ENCODE results near the gene P3H1.
"Not testable (repeated sequence)": the region's sequence is repeated elsewhere in the genome, so short reads cannot be mapped to it uniquely, and the experiment has no call there.

Gene P3H1

DNA sequence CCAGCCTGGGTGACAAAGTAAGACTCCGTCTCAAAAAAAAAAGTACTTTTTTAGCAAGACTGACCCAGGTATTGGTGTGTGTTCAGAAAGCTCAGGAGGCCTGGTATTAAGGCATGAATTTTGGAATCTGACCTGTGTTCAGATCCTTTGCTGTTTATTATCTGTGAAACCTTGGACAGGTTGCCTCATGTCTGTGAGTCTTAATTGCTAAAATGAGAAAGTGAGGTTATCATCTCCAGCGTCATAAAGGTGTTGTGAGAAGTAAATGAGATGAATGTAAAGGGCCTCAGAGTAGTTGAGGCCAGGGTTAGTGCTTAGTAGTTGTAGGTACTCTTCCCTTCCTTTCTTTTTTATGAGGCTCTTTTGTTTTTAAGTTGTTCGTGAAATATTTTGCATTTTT is 3.0 kb upstream of the P3H1 start:
- no peak for DNase-seq

GRCh38 chr1:42768172-42768571 is 1.3 kb upstream of the P3H1 start:
- DNase-seq = no peak

DNA sequence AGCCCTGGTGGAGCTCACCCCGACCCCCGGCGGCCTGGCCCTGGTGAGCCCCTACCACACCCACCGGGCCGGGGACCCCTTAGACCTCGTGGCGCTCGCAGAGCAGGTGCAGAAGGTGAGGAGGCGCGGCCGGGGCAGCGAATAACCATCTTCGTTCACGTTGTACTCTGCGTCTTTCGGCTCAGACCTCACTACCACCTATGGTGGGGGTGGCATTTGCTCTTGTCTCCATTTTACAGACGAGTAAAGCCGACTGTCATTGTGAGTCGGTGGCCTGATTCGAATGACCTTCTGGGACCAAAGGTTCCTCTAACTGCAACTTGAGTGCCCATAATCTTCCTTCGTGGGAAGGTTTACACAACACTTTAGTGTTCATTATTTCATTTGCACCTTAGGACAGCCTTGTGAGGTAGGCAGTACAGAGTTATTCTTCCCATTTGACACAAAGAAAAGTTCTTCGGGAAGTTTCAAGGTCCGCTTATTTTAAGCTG is 727 bp upstream of the P3H1 start:
- no peak for DNase-seq

DNA sequence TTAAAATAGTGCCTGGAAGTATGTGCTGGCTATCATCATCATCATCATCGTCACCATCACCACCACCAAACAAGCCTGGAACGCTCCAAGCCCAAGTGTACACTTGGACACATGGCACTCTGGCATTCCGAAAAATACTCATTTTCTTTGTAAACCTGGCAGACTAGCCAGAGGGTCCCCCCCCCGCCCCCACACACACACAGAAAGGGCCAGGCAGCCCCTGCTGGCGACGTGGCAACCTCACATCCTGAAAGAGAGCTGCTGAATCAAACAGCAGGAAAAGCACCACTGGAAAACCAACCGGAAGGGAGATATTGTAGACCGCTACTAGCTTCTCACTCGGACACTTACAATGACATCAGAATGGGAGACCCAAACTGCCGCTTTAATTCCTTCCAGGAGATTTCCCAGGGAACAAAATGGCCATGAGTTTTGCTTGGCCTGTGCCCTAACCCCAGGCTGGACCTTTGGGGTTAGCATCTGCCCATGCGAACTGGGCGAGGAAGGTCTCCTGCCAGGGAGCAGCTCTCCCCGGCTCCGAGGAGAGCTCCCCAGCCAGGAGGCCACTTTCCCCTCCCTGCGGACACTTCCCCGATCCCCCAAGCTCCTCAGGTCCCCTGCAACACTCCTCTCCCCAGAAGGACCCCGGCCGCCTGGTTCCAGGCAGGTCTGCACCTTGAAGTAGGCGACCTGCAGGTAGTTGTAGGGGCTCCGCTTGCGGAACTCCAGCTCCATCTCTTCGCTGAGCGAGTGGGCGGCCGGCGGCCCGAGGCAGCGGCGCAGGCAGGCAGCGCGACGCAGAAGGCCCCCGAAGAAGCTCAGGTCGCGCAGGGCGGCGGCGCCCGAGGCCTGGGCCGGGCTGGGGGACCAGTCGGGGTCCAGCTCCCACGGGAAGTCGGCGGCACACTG is 742 bp downstream of the P3H1 start:
- DNase-seq = no peak

DNA sequence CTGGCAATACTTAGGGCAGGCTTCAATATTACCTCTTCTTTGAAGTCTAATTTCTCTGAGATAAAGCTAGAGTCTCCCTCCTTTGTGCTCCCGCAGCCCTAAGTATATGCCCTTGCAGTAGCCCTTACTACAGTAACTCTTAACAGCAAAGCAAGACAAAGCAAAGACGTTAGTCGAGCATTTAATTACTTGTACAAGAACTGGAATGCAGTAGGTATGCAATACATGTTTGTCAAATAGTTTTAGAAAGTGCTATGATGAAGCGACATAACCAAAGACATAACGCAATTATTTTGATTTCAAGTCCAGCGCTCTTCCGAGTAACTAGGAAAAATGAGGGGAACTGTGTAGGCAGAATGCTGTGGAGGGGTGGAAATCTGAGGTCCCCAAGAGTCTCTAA is 1.6 kb downstream of the P3H1 start:
- no peak for DNase-seq

GRCh38 chr1:42762269-42762668 is 4.6 kb downstream of the P3H1 start:
- no peak for DNase-seq

DNA sequence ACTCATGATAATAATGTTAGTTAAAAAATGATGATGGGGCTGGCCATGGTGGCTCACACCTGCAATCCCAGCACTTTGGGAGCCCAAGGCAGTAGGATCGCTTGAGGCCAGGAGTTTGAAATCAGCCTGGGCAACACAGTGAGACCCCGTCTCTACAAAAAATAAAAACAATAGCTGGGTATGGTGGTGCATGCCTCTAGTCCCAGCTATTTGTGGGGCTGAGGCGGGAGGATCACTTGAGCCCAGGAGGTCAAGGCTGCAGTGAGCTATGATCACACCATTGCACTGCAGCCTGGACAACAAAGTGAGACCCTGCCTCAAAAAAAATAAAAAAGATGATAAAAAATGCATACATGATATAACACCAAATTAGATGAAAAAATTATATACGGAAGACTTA is 5.3 kb downstream of the P3H1 start:
- no peak for DNase-seq

GRCh38 chr1:42759114-42759513 is 7.7 kb downstream of the P3H1 start:
- no peak for DNase-seq

DNA sequence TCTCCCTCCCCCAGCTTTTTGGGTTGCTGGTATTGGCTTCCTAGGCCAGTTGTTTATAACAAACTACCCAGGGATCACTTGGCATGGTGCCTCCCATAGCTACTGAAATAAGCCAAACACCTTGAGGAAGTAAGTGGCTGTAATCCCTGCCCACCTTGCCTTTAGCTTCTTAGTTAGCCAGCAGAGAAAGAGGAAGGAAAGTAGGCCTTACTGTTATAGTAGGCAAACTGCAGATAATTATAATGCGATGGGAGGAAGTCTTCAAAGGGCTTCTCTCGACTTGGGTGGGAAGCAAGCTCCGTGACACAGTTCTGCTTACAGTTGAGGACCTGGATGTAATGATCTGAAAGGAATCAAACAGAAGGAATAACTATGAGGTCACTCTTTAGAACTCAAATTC is 8.2 kb downstream of the P3H1 start:
- no peak for DNase-seq

DNA sequence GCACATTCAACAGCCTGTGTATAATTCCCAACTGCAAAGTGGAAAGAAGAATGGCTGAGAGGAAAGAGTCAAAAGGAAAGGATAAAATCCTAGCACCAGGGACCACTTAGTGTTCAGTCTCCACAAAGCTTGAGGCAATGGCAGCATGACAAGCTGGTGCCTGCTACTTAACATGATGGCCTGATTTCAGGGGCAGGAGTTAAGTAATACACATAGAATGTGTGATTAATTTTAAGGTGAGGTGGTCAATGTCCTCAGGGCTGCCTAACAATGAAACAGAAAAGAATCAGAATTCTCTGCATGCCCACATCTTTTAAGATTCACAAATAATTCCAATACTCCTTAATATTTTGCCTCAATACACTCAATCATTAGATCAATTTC is 8.9 kb downstream of the P3H1 start:
- DNase-seq = no peak

DNA sequence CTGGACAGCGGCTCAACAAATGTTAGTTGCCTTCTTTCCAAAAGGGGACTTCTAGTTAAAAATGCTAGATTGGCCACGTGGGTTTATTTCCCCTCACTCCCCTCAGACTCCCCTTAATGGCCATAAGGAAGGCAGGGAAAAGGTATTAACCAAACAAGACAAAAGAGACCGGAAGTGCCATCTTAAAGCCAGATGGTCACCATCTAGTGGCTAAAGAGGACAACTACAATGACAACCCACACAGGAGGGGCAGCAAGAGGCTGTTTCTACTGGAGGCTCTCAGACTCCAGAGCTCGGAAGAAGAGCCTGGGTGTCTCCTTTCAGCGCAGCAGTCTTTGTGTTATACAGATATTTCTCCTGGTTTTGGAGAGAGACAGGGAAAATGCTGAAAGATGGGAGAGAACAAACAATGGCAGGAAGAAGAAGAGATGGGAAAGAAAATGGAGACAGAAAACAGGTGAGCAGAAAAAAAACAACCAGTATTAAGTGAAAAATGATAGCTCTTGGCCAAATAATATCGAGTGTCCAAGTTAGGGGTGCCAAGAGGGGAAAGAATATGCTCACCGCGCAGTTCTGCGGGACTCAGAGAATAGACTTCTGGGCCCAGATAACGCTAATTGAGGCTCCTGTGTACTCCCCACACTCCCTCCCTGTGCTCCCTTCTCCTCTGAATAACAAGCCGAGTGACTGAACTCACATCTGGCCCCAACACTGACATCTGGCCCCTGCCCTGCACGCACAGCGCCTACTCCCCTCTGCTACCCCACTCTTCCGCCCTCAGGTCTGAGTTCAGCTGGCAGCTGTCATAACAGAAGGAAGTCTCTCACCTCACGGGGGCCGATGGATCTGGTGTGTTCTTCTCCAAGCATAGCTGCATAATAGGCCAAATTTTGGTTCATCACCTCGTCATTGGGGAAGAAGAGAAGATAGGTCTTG is 9.6 kb downstream of the P3H1 start:
- DNase-seq = peak; percentile 43

DNA sequence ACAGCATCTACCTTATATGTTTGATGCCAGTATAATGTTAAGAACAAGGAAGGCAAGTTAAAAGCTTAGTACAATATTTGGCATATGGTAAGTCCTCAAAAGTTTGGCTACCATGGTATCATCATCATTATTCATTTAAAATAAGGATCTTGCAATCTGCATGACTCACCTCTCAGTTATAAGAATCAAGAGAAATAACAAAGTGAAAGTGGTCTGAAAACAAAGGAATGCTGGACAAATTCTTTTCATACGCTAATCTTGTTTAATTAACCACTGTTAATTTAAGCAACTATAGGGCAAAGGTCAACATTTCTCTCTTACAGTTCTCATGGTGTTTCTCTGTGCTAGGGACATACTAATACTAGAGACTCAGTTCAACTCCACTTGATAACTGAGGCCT is 13.8 kb downstream of the P3H1 start:
- DNase-seq = no peak

- no peak for DNase-seq
These were observed 14.5 kb downstream of the P3H1 start for GRCh38 chr1:42752284-42752683.

DNA sequence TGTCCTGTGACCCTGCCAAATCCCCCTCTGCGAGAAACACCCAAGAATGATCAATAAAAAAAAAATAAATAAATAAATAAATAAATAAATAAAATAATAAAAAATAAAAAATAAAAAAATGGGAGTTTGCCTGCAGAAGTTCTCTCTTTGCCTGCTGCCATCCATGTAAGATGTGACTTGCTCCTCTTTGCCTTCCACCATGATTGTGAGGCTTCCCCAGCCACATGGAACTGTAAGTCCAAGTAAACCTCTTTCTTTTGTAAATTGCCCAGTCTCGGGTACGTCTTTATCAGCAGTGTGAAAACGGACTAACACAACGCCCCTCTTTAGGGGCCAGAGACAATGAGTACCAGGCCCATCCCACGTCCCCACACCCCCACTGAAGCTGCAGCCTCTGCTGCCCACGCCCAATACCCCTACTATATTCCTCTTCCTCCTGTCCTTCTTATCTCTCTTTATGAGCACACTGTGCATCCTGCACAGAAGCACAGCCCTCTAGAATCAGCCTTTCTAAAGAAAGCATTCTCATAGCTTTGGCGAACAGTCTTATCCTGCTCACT is 15.2 kb downstream of the P3H1 start:
- DNase-seq = not testable (repeated sequence)

GRCh38 chr1:42750041-42750440 is 16.8 kb downstream of the P3H1 start:
- no peak for DNase-seq

DNA sequence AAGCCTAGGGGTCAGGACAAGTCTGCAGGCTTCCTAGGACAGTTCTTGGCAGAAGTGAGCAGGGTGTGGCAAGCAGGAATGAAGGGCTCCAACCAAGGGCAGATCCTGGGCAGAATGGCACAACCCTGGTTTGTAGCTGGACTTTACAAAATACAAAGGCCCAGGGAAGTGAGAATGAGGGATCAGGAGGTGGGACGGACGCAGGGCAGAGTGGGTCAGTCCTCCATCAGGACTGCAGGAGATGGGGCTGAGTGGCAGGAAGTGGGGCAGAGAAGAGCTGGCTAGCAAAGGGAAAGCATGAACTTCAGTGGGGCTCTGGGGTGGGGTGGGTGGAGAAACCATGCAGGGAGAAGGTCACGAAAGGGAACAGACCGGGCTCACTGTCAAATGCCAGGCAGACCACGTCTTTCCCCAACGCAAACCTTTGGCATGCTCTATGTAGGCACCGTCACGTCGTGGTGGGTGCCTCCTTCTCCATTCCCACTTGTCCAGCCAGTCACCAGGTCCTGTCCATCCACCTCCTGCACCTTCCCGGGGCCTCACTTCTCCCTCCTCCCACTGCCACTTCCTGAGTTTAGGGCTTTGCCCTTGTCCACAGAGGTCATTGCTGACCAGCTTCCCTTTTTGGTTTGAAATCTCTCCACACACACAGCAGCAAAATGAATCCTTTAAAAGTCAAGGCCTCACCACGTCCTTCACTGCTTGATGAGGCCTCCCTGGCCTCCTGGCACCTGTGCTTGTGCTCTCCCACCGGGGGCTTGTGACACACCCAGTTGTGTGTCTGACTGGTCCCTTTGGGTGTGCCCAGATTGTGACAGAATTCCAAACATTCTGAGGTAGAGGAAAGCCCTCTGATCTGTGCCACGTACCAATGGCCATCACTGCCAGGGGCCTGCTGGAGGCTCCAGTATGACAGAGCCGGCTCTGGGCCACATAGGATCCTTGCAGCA is 18.1 kb downstream of the P3H1 start:
- no peak for DNase-seq

DNA sequence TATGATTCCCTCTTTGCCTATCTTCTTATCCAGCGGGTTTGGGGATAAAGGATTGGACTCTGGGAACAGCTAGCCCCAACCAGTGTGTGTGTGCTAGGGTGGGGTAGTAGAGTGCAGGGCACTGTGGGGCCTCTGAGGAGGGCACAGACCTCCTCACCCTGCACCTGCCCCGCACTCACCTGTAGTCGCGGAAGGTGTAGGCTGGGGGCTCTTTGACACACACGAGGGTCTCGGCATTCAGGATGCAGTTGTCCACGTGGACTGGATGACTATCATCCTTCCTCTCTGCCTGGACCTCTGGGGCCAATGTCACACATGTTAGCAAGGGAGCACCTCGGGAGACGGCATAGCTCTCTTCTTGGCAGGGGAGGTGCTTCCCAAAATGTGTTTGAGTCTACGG is 18.8 kb downstream of the P3H1 start:
- no peak for DNase-seq

- no peak for DNase-seq
These were observed 19.7 kb downstream of the P3H1 start for GRCh38 chr1:42747125-42747524.

DNA sequence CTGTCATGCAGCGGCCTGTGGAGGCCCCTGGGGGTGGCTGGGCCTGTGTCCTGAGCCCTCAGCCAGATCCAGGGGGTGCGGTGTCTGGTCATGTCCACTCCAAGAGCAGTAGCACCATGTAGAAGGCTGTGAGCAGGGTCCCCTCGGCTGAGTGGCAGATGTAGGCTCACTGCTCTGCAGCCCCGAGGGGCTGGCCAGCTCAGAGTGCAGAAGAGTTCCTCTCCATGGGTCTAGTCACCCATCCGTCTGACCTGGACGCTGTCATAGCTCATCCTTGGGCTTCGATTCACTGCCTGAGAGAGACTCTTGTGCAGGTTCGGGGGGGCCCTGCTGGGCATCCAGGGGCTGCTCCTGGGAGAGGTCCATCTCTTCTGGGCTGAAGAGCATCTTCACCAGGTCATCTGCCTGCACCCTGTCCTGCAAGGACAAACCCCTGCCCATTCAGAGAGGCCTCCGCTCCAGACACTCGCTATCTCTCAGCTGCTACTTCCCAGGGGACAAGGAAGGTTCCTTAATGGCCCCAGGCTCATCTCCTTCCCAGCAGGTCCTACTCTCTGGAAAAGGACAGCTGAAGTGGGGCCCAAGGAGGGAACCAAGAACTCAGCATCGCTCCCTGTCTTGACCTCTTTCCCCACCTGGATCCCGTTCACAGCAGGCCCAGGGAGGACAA is 20.3 kb downstream of the P3H1 start:
- DNase-seq = no peak

DNA sequence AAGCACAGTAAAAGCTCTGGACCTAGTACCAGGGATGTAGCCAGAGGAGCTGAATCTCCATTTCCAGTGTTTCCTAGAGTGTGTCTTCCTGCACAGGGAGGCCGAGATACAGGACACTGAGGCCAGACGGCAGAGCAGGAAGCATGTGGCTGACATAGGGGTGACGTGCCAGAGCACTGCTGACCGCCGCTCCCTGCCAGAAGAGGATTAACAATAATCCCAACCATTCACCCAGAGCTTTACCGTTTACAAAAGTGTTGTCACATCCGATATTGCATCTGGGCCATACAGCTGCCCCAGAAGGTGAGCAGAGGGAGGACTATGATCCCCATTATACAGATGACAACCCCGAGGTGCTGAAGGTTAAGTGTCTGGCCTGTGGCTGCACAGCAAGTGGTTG is 21.0 kb downstream of the P3H1 start:
- no peak for DNase-seq

- no peak for DNase-seq
These were observed 22.7 kb downstream of the P3H1 start for GRCh38 chr1:42744148-42744413.

Measured in NCI-H2171 (cell line).